ENCODE results near the gene MRPS25.
A peak's percentile ranks its signal among the peaks of the same experiment; 100 is the strongest.

The MRPS25 gene

GRCh38 chr3:15083252-15083651, 18.1 kb upstream of the MRPS25 start:
- no peak overlapping the region for H3K4me2 ChIP-seq (ENCODE audit: insufficient read depth, low read length, poor library complexity, severe bottlenecking)
- H3K27me3 ChIP-seq (ENCODE audit: control insufficient read depth in 3 of 3, insufficient read depth in 3 of 3, low read depth in 1 of 3, low read length in 3 of 3) = no peaks in the 10 kb centered on the region
- no peak overlapping the region for H2AFZ ChIP-seq (ENCODE audit: low read length)
- no peaks in the 10 kb centered on the region for H3K79me1 ChIP-seq (ENCODE audit: low read depth, low read length)
- no peak overlapping the region for H3K27ac ChIP-seq (replicated peaks; ENCODE audit: low read length)
- H3K9me3 ChIP-seq (replicated peaks in 1 of 2; ENCODE audit: control insufficient read depth in 2 of 2, insufficient read depth in 1 of 2, low read depth in 1 of 2, low read length in 2 of 2) = peaks cover 0 to 1% of the 10 kb centered on the region in 2 donors
- no peak overlapping the region for H2BK5ac ChIP-seq (ENCODE audit: low read length)
- H3K14ac ChIP-seq (ENCODE audit: low read length) = no peak overlapping the region
- H3K36me3 ChIP-seq (replicated peaks in 1 of 2; ENCODE audit: control insufficient read depth in 2 of 2, insufficient read depth in 2 of 2, low read length in 2 of 2) = peaks cover 38 to 93% of the 10 kb centered on the region in 2 donors
- no peak overlapping the region for H4K8ac ChIP-seq (ENCODE audit: low read depth, low read length)
- no peak overlapping the region for H2BK120ac ChIP-seq (ENCODE audit: low read depth, low read length)
- H2BK15ac ChIP-seq (ENCODE audit: low read length) = no peak overlapping the region
- no peak overlapping the region for H4K91ac ChIP-seq (ENCODE audit: low read depth, low read length, poor library complexity)
- no peaks in the 10 kb centered on the region for H3K4me1 ChIP-seq (ENCODE audit: control insufficient read depth in 2 of 2, insufficient read depth in 1 of 2, low read depth in 1 of 2, low read length in 2 of 2)
- WGBS, 2 donors (ENCODE audit: extremely low coverage in 2 of 2, insufficient read length in 2 of 2, insufficient replicate concordance in 1 of 2) = no CpG with 5 or more reads among the region's 1 CpG
- H2BK12ac ChIP-seq (ENCODE audit: low read length) = no peak overlapping the region
- H2AK5ac ChIP-seq (ENCODE audit: low read depth, low read length) = no peak overlapping the region
- no peak overlapping the region for H3K18ac ChIP-seq (ENCODE audit: low read length)
- no peak overlapping the region for H3K4ac ChIP-seq (ENCODE audit: low read length)
- H3K23ac ChIP-seq (ENCODE audit: low read depth, low read length, poor library complexity) = no peak overlapping the region
- no peak overlapping the region for H3K9ac ChIP-seq (ENCODE audit: low read depth, low read length, poor library complexity)
- no peak overlapping the region for H3K4me3 ChIP-seq (ENCODE audit: low read length in 2 of 2)
- no peak for DNase-seq (ENCODE audit: low spot score)

DNA sequence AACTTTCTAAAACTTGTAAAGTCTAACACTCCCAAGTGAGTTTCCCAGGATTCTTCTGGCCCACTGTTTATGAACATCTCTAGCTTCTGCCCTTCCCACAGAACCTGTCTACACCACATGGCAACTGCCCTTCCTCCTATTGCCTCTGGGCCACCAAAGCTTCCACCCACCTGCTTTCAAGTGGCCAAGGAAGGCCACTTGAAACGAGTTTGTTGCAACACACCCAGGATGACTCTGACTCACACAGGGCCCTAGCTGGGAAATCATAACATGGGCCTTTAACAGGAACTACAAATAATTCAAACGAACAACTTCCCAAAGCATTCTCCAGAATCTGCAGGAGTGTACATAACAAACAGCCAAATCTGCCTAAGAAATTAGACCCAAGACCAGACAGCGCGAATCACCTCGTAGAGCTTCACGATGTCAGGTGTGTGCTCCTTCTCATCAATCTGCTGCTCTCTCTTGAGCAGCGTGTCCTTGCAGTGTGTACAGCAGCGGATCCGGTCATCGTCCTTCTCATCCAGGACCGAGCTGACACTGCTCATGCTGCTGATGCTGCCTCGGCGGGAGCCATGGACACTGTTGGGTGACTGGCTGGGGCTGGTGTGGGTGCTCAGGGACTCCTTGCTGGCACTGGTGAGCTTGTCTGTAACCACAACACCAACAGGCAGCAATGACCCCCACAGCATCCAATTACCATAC, 17.0 kb upstream of the MRPS25 start:
- WGBS, 2 donors (ENCODE audit: extremely low coverage in 2 of 2, insufficient read length in 2 of 2, insufficient replicate concordance in 1 of 2) = no CpG with 5 or more reads among the region's 13 CpGs

GRCh38 chr3:15079091-15079490, 14.0 kb upstream of the MRPS25 start:
- peaks cover 51 to 96% of the 10 kb centered on the region in 2 donors for H3K36me3 ChIP-seq (replicated peaks in 1 of 2; ENCODE audit: control insufficient read depth in 2 of 2, insufficient read depth in 2 of 2, low read length in 2 of 2)
- H3K4me3 ChIP-seq (ENCODE audit: low read length in 2 of 2) = no peak overlapping the region
- H3K79me1 ChIP-seq (ENCODE audit: low read depth, low read length) = no peaks in the 10 kb centered on the region
- H4K8ac ChIP-seq (ENCODE audit: low read depth, low read length) = no peak overlapping the region
- WGBS, 2 donors (ENCODE audit: extremely low coverage in 2 of 2, insufficient read length in 2 of 2, insufficient replicate concordance in 1 of 2) = no CpG with 5 or more reads among the region's 3 CpGs
- no peak overlapping the region for H3K23ac ChIP-seq (ENCODE audit: low read depth, low read length, poor library complexity)
- no peak overlapping the region for H3K27ac ChIP-seq (replicated peaks; ENCODE audit: low read length)
- no peak overlapping the region for H2BK120ac ChIP-seq (ENCODE audit: low read depth, low read length)
- no peaks in the 10 kb centered on the region for H3K27me3 ChIP-seq (ENCODE audit: control insufficient read depth in 3 of 3, insufficient read depth in 3 of 3, low read depth in 1 of 3, low read length in 3 of 3)
- no peak overlapping the region for H3K18ac ChIP-seq (ENCODE audit: low read length)
- no peak overlapping the region for H4K91ac ChIP-seq (ENCODE audit: low read depth, low read length, poor library complexity)
- no peak overlapping the region for H2BK15ac ChIP-seq (ENCODE audit: low read length)
- no peak overlapping the region for H2BK5ac ChIP-seq (ENCODE audit: low read length)
- no peak overlapping the region for H2BK12ac ChIP-seq (ENCODE audit: low read length)
- no peak for DNase-seq (ENCODE audit: low spot score)
- no peak overlapping the region for H3K9ac ChIP-seq (ENCODE audit: low read depth, low read length, poor library complexity)
- H2AFZ ChIP-seq (ENCODE audit: low read length) = no peak overlapping the region
- H3K4me1 ChIP-seq (ENCODE audit: control insufficient read depth in 2 of 2, insufficient read depth in 1 of 2, low read depth in 1 of 2, low read length in 2 of 2) = no peaks in the 10 kb centered on the region
- H3K14ac ChIP-seq (ENCODE audit: low read length) = no peak overlapping the region
- no peak overlapping the region for H3K4ac ChIP-seq (ENCODE audit: low read length)
- no peak overlapping the region for H2AK5ac ChIP-seq (ENCODE audit: low read depth, low read length)
- peaks cover 0 to 1% of the 10 kb centered on the region in 2 donors for H3K9me3 ChIP-seq (replicated peaks in 1 of 2; ENCODE audit: control insufficient read depth in 2 of 2, insufficient read depth in 1 of 2, low read depth in 1 of 2, low read length in 2 of 2)
- no peak overlapping the region for H3K4me2 ChIP-seq (ENCODE audit: insufficient read depth, low read length, poor library complexity, severe bottlenecking)

More for the DNA sequence above, 17.0 kb upstream of the MRPS25 start:
- H2BK12ac ChIP-seq (ENCODE audit: low read length) = no peak overlapping the region
- H3K36me3 ChIP-seq (replicated peaks in 1 of 2; ENCODE audit: control insufficient read depth in 2 of 2, insufficient read depth in 2 of 2, low read length in 2 of 2) = peaks cover 48 to 95% of the 10 kb centered on the region in 2 donors
- no peaks in the 10 kb centered on the region for H3K27me3 ChIP-seq (ENCODE audit: control insufficient read depth in 3 of 3, insufficient read depth in 3 of 3, low read depth in 1 of 3, low read length in 3 of 3)
- no peak overlapping the region for H2BK5ac ChIP-seq (ENCODE audit: low read length)
- H3K18ac ChIP-seq (ENCODE audit: low read length) = no peak overlapping the region
- H3K79me1 ChIP-seq (ENCODE audit: low read depth, low read length) = no peaks in the 10 kb centered on the region
- no peak overlapping the region for H3K4me2 ChIP-seq (ENCODE audit: insufficient read depth, low read length, poor library complexity, severe bottlenecking)
- no peak overlapping the region for H2BK15ac ChIP-seq (ENCODE audit: low read length)
- H3K9me3 ChIP-seq (replicated peaks in 1 of 2; ENCODE audit: control insufficient read depth in 2 of 2, insufficient read depth in 1 of 2, low read depth in 1 of 2, low read length in 2 of 2) = peaks cover 0 to 1% of the 10 kb centered on the region in 2 donors
- H3K14ac ChIP-seq (ENCODE audit: low read length) = no peak overlapping the region
- no peak overlapping the region for H3K27ac ChIP-seq (replicated peaks; ENCODE audit: low read length)
- H3K4me3 ChIP-seq (ENCODE audit: low read length in 2 of 2) = no peak overlapping the region
- no peaks in the 10 kb centered on the region for H3K4me1 ChIP-seq (ENCODE audit: control insufficient read depth in 2 of 2, insufficient read depth in 1 of 2, low read depth in 1 of 2, low read length in 2 of 2)
- H3K23ac ChIP-seq (ENCODE audit: low read depth, low read length, poor library complexity) = no peak overlapping the region
- no peak overlapping the region for H4K8ac ChIP-seq (ENCODE audit: low read depth, low read length)
- H2AFZ ChIP-seq (ENCODE audit: low read length) = no peak overlapping the region
- H4K91ac ChIP-seq (ENCODE audit: low read depth, low read length, poor library complexity) = no peak overlapping the region
- DNase-seq (ENCODE audit: low spot score) = no peak
- no peak overlapping the region for H2BK120ac ChIP-seq (ENCODE audit: low read depth, low read length)
- H3K9ac ChIP-seq (ENCODE audit: low read depth, low read length, poor library complexity) = peak overlapping the region; percentile 13
- no peak overlapping the region for H2AK5ac ChIP-seq (ENCODE audit: low read depth, low read length)
- no peak overlapping the region for H3K4ac ChIP-seq (ENCODE audit: low read length)

- H4K8ac ChIP-seq (ENCODE audit: low read depth, low read length) = no peak overlapping the region
- H3K23ac ChIP-seq (ENCODE audit: low read depth, low read length, poor library complexity) = peak overlapping the region; percentile 2
- H3K9me3 ChIP-seq (replicated peaks in 1 of 2; ENCODE audit: control insufficient read depth in 2 of 2, insufficient read depth in 1 of 2, low read depth in 1 of 2, low read length in 2 of 2) = no peaks in the 10 kb centered on the region
- no peak overlapping the region for H2BK12ac ChIP-seq (ENCODE audit: low read length)
- H3K27ac ChIP-seq (replicated peaks; ENCODE audit: low read length) = no peak overlapping the region
- no peak overlapping the region for H2BK15ac ChIP-seq (ENCODE audit: low read length)
- no peak overlapping the region for H3K4me3 ChIP-seq (ENCODE audit: low read length in 2 of 2)
- H2AK5ac ChIP-seq (ENCODE audit: low read depth, low read length) = no peak overlapping the region
- H2BK120ac ChIP-seq (ENCODE audit: low read depth, low read length) = no peak overlapping the region
- H3K18ac ChIP-seq (ENCODE audit: low read length) = no peak overlapping the region
- no peak overlapping the region for H3K14ac ChIP-seq (ENCODE audit: low read length)
- H2AFZ ChIP-seq (ENCODE audit: low read length) = no peak overlapping the region
- H4K91ac ChIP-seq (ENCODE audit: low read depth, low read length, poor library complexity) = no peak overlapping the region
- no peak overlapping the region for H2BK5ac ChIP-seq (ENCODE audit: low read length)
- no peak overlapping the region for H3K9ac ChIP-seq (ENCODE audit: low read depth, low read length, poor library complexity)
- H3K4me1 ChIP-seq (ENCODE audit: control insufficient read depth in 2 of 2, insufficient read depth in 1 of 2, low read depth in 1 of 2, low read length in 2 of 2) = no peaks in the 10 kb centered on the region
- H3K79me1 ChIP-seq (ENCODE audit: low read depth, low read length) = no peaks in the 10 kb centered on the region
- DNase-seq (ENCODE audit: low spot score) = no peak
- H3K27me3 ChIP-seq (ENCODE audit: control insufficient read depth in 3 of 3, insufficient read depth in 3 of 3, low read depth in 1 of 3, low read length in 3 of 3) = peaks cover 0 to 1% (median 0%) of the 10 kb centered on the region in 3 experiments
- H3K4ac ChIP-seq (ENCODE audit: low read length) = no peak overlapping the region
- WGBS, 2 donors (ENCODE audit: extremely low coverage in 2 of 2, insufficient read length in 2 of 2, insufficient replicate concordance in 1 of 2) = no CpG with 5 or more reads among the region's 19 CpGs
- peaks cover 36 to 91% of the 10 kb centered on the region in 2 donors for H3K36me3 ChIP-seq (replicated peaks in 1 of 2; ENCODE audit: control insufficient read depth in 2 of 2, insufficient read depth in 2 of 2, low read length in 2 of 2)
- H3K4me2 ChIP-seq (ENCODE audit: insufficient read depth, low read length, poor library complexity, severe bottlenecking) = no peak overlapping the region
Observed at GRCh38 chr3:15074500-15074899, 9.4 kb upstream of the MRPS25 start.
